ENCODE data around the gene MBNL1.

- TF ChIP-seq PATZ1 (CRISPR knock-in tag; IDR thresholded peaks at IDR 0.05; ENCODE audit: borderline replicate concordance) (no peak), ZC3H10 (CRISPR knock-in tag; IDR thresholded peaks at IDR 0.05) (no peak), ZNF8 (CRISPR knock-in tag; IDR thresholded peaks at IDR 0.05) (no peak), ARNTL (CRISPR knock-in tag; IDR thresholded peaks at IDR 0.05; ENCODE audit: borderline replicate concordance, low read depth) (no peak), POU6F1 (CRISPR knock-in tag; IDR thresholded peaks at IDR 0.05; ENCODE audit: borderline replicate concordance, low read depth) (no peak), GLIS3 (CRISPR knock-in tag; IDR thresholded peaks at IDR 0.05) (no peak), ZFP30 (CRISPR knock-in tag; IDR thresholded peaks at IDR 0.05) (no peak), ZNF70 (CRISPR knock-in tag; IDR thresholded peaks at IDR 0.05) (no peak), RARB (CRISPR knock-in tag; IDR thresholded peaks at IDR 0.05) (no peak), TCF4 (CRISPR knock-in tag; IDR thresholded peaks at IDR 0.05; ENCODE audit: borderline replicate concordance) (no peak), CREB5 (CRISPR knock-in tag; IDR thresholded peaks at IDR 0.05; ENCODE audit: low read depth) (no peak), CSDC2 (CRISPR knock-in tag; IDR thresholded peaks at IDR 0.05) (no peak)
Measured at GRCh38 chr3:152295806-152296205, 27.1 kb downstream of the MBNL1 start.
